Umbilical cord (tissue), 2 donors: Measurements from ENCODE around the gene HIC2. TPM values are rescaled to one million over a fixed set of nuclear protein-coding genes. Genes with fewer than 3 reads are reported as not detected.
"Not testable (repeated sequence)": the region's sequence is repeated elsewhere in the genome, so short reads cannot be mapped to it uniquely, and the experiment has no call there.

Experiments
- DNase-seq: peaks from one replicate; pipeline ENCODE4 v3.0.0-alpha.2; 2015; ENCODE audit warnings: low spot score
- total RNA-seq: library from RNA; depleted of rRNA; stranded (reverse); fragments of >200 nt; gene quantifications from one replicate; pipeline ENCODE4 v1.2.3, GENCODE V29; 2014; ENCODE audit warnings: low replicate concordance; ENCODE audit not compliant: insufficient read depth

Gene HIC2, protein sequence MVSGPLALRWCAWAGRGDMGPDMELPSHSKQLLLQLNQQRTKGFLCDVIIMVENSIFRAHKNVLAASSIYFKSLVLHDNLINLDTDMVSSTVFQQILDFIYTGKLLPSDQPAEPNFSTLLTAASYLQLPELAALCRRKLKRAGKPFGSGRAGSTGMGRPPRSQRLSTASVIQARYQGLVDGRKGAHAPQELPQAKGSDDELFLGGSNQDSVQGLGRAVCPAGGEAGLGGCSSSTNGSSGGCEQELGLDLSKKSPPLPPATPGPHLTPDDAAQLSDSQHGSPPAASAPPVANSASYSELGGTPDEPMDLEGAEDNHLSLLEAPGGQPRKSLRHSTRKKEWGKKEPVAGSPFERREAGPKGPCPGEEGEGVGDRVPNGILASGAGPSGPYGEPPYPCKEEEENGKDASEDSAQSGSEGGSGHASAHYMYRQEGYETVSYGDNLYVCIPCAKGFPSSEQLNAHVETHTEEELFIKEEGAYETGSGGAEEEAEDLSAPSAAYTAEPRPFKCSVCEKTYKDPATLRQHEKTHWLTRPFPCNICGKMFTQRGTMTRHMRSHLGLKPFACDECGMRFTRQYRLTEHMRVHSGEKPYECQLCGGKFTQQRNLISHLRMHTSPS
- 7.7 TPM for total RNA-seq

DNA sequence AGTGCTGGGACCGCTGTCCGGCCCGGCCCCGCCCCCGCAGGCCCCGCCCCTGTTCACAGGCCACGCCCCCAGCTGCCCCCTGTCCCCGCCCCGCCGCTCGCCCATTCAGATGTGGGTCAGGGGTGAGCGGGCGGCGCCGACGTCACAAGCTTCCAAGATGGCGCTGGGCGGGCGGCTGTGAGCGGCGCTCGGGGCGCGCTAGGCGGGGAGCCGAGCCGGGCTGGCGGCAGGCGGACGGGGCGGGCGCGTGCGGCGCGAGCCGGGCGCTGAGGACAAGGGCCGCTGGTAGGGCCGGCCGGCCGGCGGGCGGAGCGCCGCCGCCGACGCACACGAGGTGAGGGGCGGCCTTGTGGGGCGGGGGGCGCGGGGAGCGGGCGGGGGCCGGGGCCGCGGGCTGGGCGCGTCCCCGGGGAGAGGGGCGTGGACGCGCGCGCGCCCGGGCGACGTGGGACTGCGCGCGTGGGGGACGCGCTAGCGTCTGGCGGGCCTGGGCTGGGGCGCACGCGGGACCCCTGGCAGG lies at the start of gene HIC2:
Gene HIC2 (plus strand): TSS at position 145 of the 520 bp plus-strand sequence. CDS start 25,461 bp downstream, outside the sequence.
- not testable (repeated sequence) for DNase-seq

DNA sequence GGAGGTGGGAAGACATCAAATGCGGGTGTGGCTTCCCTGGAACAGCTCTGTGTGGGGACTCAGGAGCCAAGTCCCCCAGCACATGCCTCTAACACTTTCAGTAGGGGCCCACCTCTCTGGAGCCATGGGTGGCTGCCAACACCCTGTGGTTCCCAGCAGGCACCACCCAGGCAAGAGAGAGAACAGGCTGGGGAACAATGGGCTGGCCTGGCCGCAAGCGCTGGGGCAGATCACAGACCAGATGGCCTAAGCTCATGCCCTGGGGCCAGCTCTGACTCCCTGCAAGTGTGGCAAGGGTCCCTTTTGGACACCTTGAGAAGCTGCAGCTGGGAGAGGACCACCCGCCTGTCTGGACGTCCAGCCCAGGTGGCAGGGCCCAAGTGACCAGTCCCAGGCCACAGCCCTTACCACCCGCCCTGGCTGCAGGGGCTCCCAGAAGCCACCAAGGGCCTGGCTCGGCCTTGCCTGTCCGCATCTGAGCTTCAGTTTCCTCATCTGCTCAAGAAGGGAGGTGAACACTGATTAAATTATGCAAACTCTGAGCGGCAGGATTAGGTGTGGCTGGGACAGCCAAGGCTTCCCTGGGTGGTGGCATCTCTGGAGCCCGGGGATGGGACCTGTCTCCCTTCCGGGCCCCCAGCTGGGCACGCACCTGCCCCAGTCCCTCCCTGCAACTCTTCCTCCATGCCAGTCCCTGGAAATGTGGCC lies 48.4 kb upstream of the HIC2 start:
- not testable (repeated sequence) for DNase-seq

- not testable (repeated sequence) for DNase-seq
Measured at GRCh38 chr22:21375880-21376279, 41.3 kb upstream of the HIC2 start.

DNA sequence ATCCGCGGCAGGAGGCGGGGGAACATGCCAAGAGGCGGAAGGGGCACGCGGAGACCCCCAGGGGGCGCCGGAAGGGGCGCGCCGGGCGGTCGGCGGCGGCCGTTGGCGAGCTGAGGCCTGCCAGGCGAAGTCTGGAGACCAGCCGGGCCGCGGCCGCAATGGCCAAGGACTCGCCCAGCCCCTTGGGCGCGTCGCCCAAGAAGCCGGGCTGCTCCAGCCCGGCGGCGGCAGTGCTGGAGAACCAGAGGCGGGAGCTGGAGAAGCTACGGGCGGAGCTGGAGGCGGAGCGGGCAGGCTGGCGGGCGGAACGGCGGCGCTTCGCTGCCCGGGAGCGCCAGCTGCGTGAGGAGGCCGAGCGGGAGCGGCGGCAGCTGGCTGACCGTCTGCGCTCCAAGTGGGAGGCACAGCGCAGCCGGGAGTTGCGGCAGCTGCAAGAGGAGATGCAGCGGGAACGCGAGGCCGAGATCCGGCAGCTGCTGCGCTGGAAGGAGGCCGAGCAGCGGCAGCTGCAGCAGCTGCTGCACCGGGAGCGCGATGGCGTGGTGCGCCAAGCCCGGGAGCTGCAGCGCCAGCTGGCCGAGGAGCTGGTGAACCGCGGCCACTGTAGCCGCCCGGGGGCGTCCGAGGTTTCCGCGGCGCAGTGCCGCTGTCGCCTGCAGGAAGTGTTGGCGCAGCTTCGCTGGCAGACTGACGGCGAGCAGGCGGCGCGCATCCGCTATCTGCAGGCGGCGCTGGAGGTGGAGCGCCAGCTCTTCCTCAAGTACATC lies 33.3 kb upstream of the HIC2 start, which contains the start of gene RIMBP3B:
Gene RIMBP3B (plus strand): TSS at position 51 of the 767 bp plus-strand sequence. CDS start 108 bp downstream, at position 159.
- not testable (repeated sequence) for DNase-seq

DNA sequence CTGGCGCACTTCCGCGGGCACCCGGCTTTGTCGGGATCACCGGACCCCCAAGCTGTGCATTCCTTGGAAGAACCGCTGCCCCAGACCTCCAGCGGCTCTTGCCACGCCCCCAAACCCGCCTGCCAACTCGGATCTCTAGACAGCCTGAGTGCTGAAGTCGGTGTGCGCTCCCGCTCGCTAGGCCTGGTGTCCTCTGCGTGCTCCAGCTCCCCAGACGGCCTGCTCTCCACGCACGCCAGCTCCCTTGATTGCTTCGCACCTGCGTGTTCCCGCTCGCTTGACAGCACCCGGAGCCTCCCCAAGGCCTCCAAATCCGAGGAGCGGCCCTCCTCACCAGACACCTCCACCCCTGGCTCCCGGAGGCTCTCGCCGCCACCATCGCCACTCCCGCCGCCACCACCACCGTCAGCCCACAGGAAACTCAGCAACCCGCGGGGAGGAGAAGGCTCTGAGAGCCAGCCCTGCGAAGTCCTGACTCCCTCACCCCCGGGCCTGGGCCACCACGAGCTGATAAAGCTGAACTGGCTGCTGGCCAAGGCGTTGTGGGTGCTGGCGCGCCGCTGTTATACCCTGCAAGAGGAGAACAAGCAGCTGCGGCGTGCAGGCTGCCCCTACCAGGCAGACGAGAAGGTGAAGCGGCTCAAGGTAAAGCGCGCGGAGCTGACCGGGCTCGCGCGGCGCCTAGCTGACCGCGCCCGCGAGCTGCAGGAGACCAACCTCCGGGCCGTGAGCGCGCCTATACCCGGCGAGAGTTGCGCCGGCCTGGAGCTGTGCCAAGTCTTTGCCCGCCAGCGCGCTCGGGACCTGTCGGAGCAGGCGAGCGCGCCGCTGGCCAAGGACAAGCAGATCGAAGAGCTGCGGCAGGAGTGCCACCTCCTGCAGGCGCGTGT lies 32.5 kb upstream of the HIC2 start:
- not testable (repeated sequence) for DNase-seq

- not testable (repeated sequence) for DNase-seq
Measured at GRCh38 chr22:21389480-21389879, 27.7 kb upstream of the HIC2 start.

DNA sequence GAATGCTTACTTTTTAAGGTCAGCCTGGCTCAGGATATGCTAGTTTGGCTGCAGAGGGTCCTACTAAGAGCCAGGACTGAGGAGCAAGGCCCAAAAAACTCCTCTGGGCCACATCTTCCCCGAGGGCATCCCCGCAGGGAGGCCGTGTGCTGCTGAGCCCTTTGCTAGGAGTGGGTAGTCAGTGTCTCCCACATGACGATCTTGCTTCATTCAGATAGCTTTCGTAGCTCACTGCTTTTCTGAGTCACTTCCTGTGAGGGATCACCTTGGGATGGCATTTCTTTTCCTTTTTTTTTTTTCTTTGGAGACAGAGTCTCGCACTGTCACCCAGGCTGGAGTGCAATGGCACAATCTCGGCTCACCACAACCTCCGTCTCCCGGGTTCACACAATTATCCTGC lies 27.2 kb upstream of the HIC2 start:
- DNase-seq: not testable (repeated sequence)

DNA sequence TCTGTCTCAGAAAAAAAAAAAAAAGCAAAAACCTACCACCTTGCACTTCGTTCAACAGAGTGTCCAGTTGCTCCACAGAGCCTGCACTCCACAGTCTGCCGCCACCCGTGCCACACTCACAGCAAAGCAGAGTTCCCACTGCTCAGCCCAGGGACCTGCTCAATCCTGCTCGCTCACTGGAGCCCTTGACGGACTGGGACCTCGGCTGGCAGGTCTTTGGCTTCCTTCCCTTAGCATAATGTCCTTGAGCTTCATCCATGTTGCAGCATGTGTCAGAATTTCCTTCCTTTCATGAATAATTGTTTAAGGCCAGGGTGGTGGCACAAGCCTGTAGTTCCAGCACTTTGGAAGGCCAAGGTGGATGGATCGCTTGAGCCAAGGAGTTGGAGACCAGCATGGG lies 22.6 kb upstream of the HIC2 start:
- not testable (repeated sequence) for DNase-seq

DNA sequence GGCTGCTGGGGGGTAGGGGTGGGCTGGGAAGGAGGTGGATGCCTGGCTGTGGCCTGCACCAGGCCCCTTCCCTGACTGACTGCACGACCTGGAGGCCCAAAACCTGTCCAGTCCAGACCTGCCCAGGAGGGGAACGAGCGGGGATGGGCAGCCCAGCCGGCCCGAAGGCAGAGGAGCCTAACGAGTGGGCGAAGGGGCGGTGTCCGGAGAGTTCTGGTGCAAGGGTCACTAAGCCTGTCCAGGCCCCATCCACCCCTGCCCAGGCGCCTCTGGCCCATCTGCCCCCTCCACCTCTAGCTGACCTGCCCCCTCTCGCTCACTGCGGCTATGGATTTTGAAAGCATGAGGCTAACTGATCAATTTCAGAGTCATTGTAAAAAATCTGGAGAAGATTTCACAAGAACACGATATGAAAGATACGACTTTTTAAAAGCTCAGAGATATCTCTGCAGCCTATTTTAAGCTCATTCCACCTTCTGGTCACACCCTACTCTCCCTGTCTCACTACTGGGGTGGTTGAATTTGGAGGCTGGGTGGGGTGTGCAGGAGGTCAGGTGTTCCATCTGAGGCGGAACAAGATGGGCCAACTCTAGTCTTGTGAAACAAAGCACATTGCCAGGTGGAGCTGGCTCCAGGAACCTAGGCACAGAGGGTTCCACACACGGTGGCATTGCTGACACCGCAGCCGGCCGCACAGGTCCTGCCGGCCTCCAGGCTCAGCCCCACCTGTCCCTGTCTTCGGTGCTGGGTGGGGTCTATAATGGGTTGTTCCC lies 15.8 kb upstream of the HIC2 start:
- DNase-seq: not testable (repeated sequence)

GRCh38 chr22:21402763-21403314 lies 14.3 kb upstream of the HIC2 start:
- DNase-seq: not testable (repeated sequence)

DNA sequence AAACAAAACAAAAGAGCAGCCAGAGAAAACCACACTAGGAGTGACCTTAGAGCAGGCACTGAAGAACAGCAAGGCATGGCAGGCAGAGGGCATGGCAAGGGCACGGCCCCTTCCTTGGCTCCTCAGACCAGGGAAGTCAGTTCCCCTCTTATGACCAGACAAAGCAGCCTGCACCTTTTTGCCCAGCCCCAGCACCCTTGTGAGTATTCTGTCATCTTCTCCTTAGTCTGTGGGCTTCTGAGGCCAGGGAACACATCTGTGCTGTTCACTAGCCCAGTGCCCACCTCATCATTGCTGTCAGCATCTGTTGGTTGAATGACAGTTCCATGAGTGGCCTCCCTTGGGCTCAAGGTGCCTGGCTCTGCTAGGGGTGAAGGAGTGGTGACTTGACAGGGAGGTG lies 10.0 kb upstream of the HIC2 start:
- DNase-seq: not testable (repeated sequence)

GRCh38 chr22:21407792-21408191 lies 9.4 kb upstream of the HIC2 start:
- not testable (repeated sequence) for DNase-seq

GRCh38 chr22:21416375-21416774 lies 796 bp upstream of the HIC2 start:
- not testable (repeated sequence) for DNase-seq

- DNase-seq: not testable (repeated sequence)
Measured at GRCh38 chr22:21417853-21418252, 682 bp downstream of the HIC2 start.

GRCh38 chr22:21418974-21419638 lies 1.9 kb downstream of the HIC2 start:
- not testable (repeated sequence) for DNase-seq

GRCh38 chr22:21420180-21420763 lies 3.1 kb downstream of the HIC2 start:
- DNase-seq: not testable (repeated sequence)

- DNase-seq: not testable (repeated sequence)
Measured at GRCh38 chr22:21424084-21424709, 7.0 kb downstream of the HIC2 start.
